Thymus (tissue), 11 donors: ENCODE results near the gene SLC1A3. TPM values are rescaled to one million over a fixed set of nuclear protein-coding genes. Genes with fewer than 3 reads are reported as not detected.

Experiments
- DNase-seq, 9 donors: peaks; one replicate each; pipeline ENCODE4 v3.0.0-alpha.2; 2013; ENCODE audit warnings: low spot score in 9 of 9, low read depth in 6 of 9, missing footprints in 1 of 9
- H3K27ac ChIP-seq, 2 donors: one replicate each; pipeline ENCODE4 v1.5.1; 2013; ENCODE audit warnings: control low read depth in 1 of 2, low read depth in 1 of 2, low read length in 1 of 2, mild to moderate bottlenecking in 1 of 2, moderate library complexity in 1 of 2
- H3K27me3 ChIP-seq, 2 donors: one replicate each; pipeline ENCODE4 v1.5.1; 2013; ENCODE audit warnings: low read length in 1 of 2; ENCODE audit not compliant: control insufficient read depth in 2 of 2, insufficient read depth in 1 of 2
- H3K36me3 ChIP-seq, 2 donors: one replicate each; pipeline ENCODE4 v1.5.1; 2013; ENCODE audit warnings: low read length in 1 of 2, mild to moderate bottlenecking in 1 of 2, moderate library complexity in 1 of 2; ENCODE audit not compliant: control insufficient read depth in 2 of 2, insufficient read depth in 2 of 2
- H3K4me1 ChIP-seq, 2 donors: one replicate each; pipeline ENCODE4 v1.5.1; 2013; ENCODE audit warnings: low read length in 2 of 2; ENCODE audit not compliant: control insufficient read depth in 2 of 2, insufficient read depth in 2 of 2
- H3K4me3 ChIP-seq, 2 donors: one replicate each; pipeline ENCODE4 v1.5.1; 2013; ENCODE audit warnings: low read length in 2 of 2, control low read depth in 1 of 2, mild to moderate bottlenecking in 1 of 2
- H3K9me3 ChIP-seq, 2 donors: one replicate each; pipeline ENCODE4 v1.5.1; 2013; ENCODE audit warnings: low read length in 1 of 2, mild to moderate bottlenecking in 1 of 2; ENCODE audit not compliant: control insufficient read depth in 2 of 2, insufficient read depth in 1 of 2
- WGBS: extraction: QIAGEN DNeasy Blood & Tissue Kit; methylation state at CpG from one replicate; pipeline ENCODE4 v1.1.7; 2013; 5-methylcytosine and 5-hydroxymethylcytosine counted together
- polyA plus RNA-seq: library from polyadenylated mRNA; stranded (reverse); fragments of 200-250 nt; gene quantifications from one replicate; pipeline ENCODE4 v1.2.3, GENCODE V29; 2013
- total RNA-seq: library from RNA; stranded (reverse); fragments of 120-200 nt; gene quantifications from one replicate; pipeline ENCODE4 v1.2.4, GENCODE V29; 2013
- donor health status: healthy.

Gene SLC1A3
- total and polyA plus RNA-seq, 2 donors, result 2.6 to 11.8 TPM

DNA sequence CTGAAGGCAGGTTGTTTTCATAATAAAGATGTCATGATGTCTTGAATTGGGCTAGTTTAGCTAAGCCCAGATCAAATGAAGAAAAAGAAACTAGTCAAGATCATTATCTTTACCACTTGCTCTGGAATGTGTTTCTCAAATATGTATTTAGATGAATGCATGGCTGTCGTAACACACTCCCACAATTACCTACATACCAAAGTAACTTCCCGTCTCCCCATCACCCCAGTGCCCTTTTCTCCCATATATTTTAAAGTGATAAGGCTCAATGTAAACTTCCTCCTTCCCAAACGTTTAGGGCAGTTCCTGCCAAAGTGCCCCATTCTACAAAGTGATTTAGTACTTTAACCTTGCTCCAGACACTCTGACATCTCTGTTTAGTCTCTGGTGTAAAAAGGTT, 61.4 kb downstream of the SLC1A3 start:
- H3K27me3 ChIP-seq, result no peaks in the 10 kb centered on the region
- H3K4me1 ChIP-seq, result no peaks in the 10 kb centered on the region
- H3K27ac ChIP-seq, result no peak overlapping the region
- 68% methylated on average over 3 of the region's 3 CpGs for WGBS
- H3K9me3 ChIP-seq, result no peaks in the 10 kb centered on the region
- H3K36me3 ChIP-seq, result no peaks in the 10 kb centered on the region
- no peak overlapping the region for H3K4me3 ChIP-seq
- no peak for DNase-seq

DNA sequence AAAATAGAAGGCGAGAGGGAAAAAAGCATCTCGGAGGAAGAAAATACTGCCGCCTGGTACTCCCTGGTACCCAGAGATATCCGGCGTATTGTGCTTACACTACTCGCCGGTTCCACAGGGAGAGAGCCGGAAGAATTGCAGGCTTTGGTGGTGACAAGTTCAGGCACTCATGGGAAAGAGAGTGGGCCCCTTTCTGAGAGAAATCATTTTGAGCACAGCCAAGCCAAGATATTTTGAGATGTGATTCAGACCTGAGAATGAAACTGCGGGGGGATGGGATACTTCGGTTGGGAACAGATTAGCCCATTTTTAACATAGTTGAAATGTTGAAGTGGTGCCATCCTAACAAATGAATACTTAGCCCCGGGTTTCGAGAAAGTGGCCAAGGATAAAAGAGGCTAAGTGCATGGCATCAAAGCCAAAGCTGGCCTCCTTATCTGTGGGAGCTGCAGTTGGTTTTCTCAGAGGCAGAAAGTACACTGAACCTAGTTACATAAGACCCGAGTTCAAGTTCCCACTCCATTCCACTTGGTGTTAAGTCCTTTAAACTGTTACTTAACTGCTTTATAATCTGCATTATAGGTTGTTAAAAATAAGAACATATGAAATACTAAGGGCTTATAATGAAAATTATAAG, 62.7 kb downstream of the SLC1A3 start:
- Histone ChIP-seq H3K27ac (no peak overlapping the region), H3K4me1 (no peaks in the 10 kb centered on the region), H3K36me3 (no peaks in the 10 kb centered on the region), H3K4me3 (no peak overlapping the region), H3K27me3 (no peaks in the 10 kb centered on the region), H3K9me3 (no peaks in the 10 kb centered on the region)
- no peak for DNase-seq
- 98% methylated on average over 13 of the region's 13 CpGs for WGBS

DNA sequence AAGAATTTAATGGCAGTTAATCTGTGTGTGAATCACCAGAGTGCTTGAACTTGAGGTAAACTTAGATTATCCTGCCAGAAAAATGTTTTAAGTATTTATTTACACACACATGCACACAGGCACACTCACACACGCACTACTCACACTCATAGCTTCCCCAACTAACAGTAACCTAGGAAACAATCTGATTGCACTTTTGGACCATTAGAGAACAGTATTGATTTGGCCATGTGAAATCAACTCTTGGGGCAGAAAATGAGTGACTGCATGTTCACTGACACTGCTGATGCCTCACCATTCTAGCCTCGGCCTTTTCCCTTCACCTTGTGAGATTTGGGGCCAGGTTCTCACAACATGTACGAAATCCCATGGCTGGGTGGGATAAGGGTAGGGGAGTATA, 64.1 kb downstream of the SLC1A3 start:
- Histone ChIP-seq H3K27me3 (no peaks in the 10 kb centered on the region), H3K36me3 (no peaks in the 10 kb centered on the region), H3K4me3 (no peak overlapping the region), H3K27ac (no peak overlapping the region), H3K4me1 (no peaks in the 10 kb centered on the region), H3K9me3 (no peaks in the 10 kb centered on the region)
- 97% methylated on average over 3 of the region's 3 CpGs for WGBS
- DNase-seq, result no peak

DNA sequence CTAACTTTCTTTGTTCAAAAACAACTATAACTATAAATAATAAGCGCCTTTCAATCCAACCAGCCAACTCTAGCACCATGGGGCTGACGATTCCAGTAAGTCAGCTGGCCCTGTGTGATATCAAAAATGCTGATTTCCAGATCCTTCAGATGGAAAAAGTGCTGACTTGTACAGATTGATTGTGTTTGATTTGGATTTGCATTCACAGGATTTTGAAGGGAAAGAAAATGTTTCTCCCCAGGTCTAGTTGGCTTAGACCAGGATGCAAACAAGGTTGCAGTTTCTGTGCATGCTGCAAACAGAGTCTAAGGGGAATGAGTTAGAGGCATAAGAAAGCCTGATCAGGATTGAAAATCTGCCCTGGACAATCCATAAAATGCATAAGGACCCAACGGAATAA, 68.9 kb downstream of the SLC1A3 start:
- Histone ChIP-seq H3K27ac (no peak overlapping the region), H3K36me3 (no peaks in the 10 kb centered on the region), H3K9me3 (no peaks in the 10 kb centered on the region), H3K27me3 (no peaks in the 10 kb centered on the region), H3K4me3 (no peak overlapping the region), H3K4me1 (no peaks in the 10 kb centered on the region)
- 97% methylated on average over 3 of the region's 3 CpGs for WGBS
- DNase-seq, result no peak

DNA sequence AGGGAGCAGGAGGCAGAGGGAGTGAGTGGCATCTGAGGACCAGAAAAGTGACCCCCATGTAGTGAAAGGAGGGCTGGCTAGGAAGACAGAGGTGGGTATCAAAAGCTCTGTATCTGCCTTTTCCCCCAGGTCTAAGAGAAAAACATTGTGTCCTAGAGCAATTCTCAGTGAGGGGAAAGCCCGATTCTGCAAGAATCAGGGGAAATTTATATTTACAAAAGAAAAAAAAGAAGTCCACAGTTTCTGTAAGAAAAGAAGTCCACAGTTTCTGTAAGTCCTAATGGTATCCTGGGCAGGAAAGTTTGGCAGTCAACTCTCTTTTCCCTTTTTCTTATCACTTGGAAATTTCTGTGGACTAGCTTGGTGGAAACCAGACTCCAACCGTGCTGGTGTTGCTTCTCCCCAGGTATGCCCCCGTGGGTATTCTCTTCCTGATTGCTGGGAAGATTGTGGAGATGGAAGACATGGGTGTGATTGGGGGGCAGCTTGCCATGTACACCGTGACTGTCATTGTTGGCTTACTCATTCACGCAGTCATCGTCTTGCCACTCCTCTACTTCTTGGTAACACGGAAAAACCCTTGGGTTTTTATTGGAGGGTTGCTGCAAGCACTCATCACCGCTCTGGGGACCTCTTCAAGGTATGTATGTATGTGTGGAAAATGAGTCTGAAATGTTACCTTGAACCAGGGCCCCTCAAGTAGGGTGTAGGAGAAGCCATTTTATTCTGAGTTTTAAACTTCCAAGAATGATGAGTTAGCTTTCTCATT, 73.0 kb downstream of the SLC1A3 start:
- Histone ChIP-seq H3K4me1 (no peaks in the 10 kb centered on the region), H3K27ac (no peak overlapping the region), H3K9me3 (no peaks in the 10 kb centered on the region), H3K36me3 (no peaks in the 10 kb centered on the region), H3K4me3 (no peak overlapping the region), H3K27me3 (no peaks in the 10 kb centered on the region)
- no peak for DNase-seq
- WGBS, result 95% methylated on average over 8 of the region's 8 CpGs

DNA sequence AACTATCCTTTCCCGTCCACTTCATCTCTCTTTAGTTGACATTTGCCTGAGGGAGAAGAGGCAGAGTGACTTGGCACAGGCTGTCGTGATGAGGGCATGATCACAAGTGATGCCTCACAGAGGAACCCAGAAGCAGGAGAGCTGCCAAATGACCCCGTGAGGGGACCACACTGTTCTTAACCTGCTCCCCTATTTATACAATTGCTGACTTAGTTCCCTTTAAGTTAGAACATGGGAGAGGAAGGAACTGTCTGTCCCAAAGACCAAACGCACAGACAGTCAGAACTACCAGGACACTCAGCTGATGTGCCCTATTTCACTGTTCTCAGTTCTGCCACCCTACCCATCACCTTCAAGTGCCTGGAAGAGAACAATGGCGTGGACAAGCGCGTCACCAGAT, 73.7 kb downstream of the SLC1A3 start:
- 96% methylated on average over 7 of the region's 7 CpGs for WGBS
- Histone ChIP-seq H3K4me1 (no peaks in the 10 kb centered on the region), H3K27ac (no peak overlapping the region), H3K4me3 (no peak overlapping the region), H3K27me3 (no peaks in the 10 kb centered on the region), H3K9me3 (no peaks in the 10 kb centered on the region), H3K36me3 (no peaks in the 10 kb centered on the region)
- no peak for DNase-seq

DNA sequence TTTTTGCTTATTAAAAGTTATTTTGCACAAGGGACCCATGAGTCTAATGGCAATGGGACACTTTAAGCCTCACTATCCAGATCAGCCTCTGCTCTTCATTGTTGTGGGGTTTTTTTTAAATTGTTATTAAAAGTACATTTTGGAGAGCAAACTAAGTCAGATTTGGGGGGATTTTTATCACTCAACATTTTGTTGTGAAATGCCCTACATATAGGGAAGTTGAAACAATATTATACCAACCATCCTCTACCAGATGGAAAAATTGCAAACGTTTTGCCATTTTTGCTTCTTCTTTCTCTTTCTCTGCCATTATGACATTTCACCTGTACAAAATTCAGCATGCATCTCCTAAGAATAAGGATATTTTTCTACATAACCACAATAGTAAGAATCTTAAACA, 75.3 kb downstream of the SLC1A3 start:
- no peaks in the 10 kb centered on the region for H3K9me3 ChIP-seq
- H3K27ac ChIP-seq, result no peak overlapping the region
- no peaks in the 10 kb centered on the region for H3K27me3 ChIP-seq
- WGBS, result 78% methylated on average over 1 of the region's 1 CpG
- H3K4me1 ChIP-seq, result no peaks in the 10 kb centered on the region
- H3K4me3 ChIP-seq, result no peak overlapping the region
- H3K36me3 ChIP-seq, result no peaks in the 10 kb centered on the region
- DNase-seq, result no peak

DNA sequence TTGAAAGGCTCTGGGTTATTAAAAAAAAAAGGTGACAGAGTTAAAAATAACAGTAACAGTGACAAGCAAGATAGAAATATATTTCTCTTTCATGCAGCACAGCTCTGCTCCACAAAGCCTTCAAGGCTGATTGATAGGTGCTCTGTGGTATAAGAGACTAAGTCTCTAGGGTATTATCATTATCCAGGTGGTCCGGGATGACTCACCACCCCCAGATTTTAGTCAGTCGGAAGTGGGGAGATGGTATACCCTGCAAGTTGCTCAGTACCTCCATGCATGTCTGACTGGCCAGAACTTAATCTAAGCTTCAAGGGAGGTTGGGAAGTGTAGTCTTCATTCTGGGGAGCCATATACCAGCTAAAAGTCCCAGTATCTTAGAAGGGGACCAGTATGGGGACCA, 76.1 kb downstream of the SLC1A3 start:
- H3K27ac ChIP-seq, result no peak overlapping the region
- no peaks in the 10 kb centered on the region for H3K9me3 ChIP-seq
- no peak for DNase-seq
- no peaks in the 10 kb centered on the region for H3K4me1 ChIP-seq
- H3K36me3 ChIP-seq, result no peaks in the 10 kb centered on the region
- over 99% methylated on average over 2 of the region's 2 CpGs for whole genome bisulfite sequencing
- no peak overlapping the region for H3K4me3 ChIP-seq
- no peaks in the 10 kb centered on the region for H3K27me3 ChIP-seq

DNA sequence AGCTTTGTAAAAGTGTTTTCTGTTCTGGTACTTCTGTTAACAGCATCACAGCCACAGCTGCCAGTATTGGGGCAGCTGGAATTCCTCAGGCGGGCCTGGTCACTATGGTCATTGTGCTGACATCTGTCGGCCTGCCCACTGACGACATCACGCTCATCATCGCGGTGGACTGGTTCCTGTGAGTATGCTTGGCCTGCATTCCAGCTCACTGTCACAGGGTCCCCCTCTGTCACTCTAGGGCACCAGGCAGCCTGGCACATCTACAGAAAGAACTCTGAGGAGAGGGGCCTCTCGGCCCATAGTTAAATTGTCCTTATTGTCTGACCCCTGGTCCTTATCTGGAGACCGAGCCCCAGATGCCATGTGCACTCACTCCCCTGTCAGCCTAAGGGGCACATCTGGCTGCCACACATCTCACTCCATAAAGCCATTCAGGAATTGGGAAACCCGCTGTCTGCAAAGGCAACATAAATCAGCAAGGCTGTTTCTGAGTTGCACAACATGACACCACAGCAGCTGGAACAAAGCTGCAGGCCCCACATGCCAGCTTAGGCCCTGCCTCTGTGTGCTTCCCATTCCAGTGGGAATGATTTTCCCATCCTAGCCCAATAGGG, 77.5 kb downstream of the SLC1A3 start:
- no peak overlapping the region for H3K27ac ChIP-seq
- H3K4me1 ChIP-seq, result no peaks in the 10 kb centered on the region
- H3K9me3 ChIP-seq, result no peaks in the 10 kb centered on the region
- no peak overlapping the region for H3K4me3 ChIP-seq
- WGBS, result 95% methylated on average over 9 of the region's 9 CpGs
- DNase-seq, result no peak
- no peaks in the 10 kb centered on the region for H3K36me3 ChIP-seq
- no peaks in the 10 kb centered on the region for H3K27me3 ChIP-seq
